GM23338 (cell line): ENCODE results near the gene TPPP3. TPM values are rescaled to one million over a fixed set of nuclear protein-coding genes. Genes with fewer than 3 reads are reported as not detected.

Experiments used
- CREB1 ChIP-seq: fragments of 250-450 bp; sonication (Bioruptor Pico); IDR thresholded peaks from 2 replicates; pipeline ENCODE4 v1.5.0; 2020; ENCODE audit warnings: low read depth, mild to moderate bottlenecking, moderate library complexity
- CTCF ChIP-seq, 2 experiments: fragments of 200-600 bp in 1 of 2; sonication (generic) in 1 of 2; conservative IDR thresholded peaks; 2 replicates each; pipeline versions ENCODE4 v1.5.1 to v1.6.1; 2016 to 2017; ENCODE audit warnings: antibody characterized with exemption in 2 of 2, low read depth in 2 of 2, mild to moderate bottlenecking in 2 of 2, moderate library complexity in 1 of 2
- ETS1 ChIP-seq: IDR thresholded peaks from 2 replicates; pipeline ENCODE4 v1.6.1; 2016; ENCODE audit warnings: antibody characterized with exemption
- EZH2phosphoT487 ChIP-seq: fragments of 200-600 bp; sonication (generic); IDR thresholded peaks from one replicate; pipeline ENCODE4 v1.8.1; 2018; ENCODE audit warnings: antibody characterized with exemption; ENCODE audit not compliant: unreplicated experiment
- JUNB ChIP-seq: IDR thresholded peaks from one replicate; pipeline ENCODE4 v1.6.1; 2016; ENCODE audit warnings: antibody characterized with exemption; ENCODE audit not compliant: unreplicated experiment
- NANOG ChIP-seq: IDR thresholded peaks from 2 replicates; pipeline ENCODE4 v1.6.1; 2016; ENCODE audit warnings: antibody characterized with exemption, borderline replicate concordance
- POLR2AphosphoS5 ChIP-seq: IDR thresholded peaks from 2 replicates; pipeline ENCODE4 v1.6.1; 2016; ENCODE audit warnings: antibody characterized with exemption, low read depth
- REST ChIP-seq: IDR thresholded peaks from one replicate; pipeline ENCODE4 v1.6.1; 2018; ENCODE audit warnings: antibody characterized with exemption; ENCODE audit not compliant: unreplicated experiment
- STAT1 ChIP-seq: IDR thresholded peaks from one replicate; pipeline ENCODE4 v1.6.1; 2016; ENCODE audit warnings: antibody characterized with exemption; ENCODE audit not compliant: unreplicated experiment
- ZNF462 ChIP-seq: fragments of 250-450 bp; sonication (Bioruptor Pico); IDR thresholded peaks from 2 replicates; pipeline ENCODE4 v1.5.0; 2020; ENCODE audit warnings: mild to moderate bottlenecking, moderate library complexity
- polyA plus RNA-seq: library from polyadenylated mRNA; unstranded; fragments of >200 nt; fragmentation: Nextera tagmentation; extraction: Ambion mirVana; gene quantifications from 2 replicates; pipeline ENCODE4 v1.2.1, GENCODE V29; 2016
- total RNA-seq: library from RNA; depleted of rRNA; stranded (reverse); fragments of >200 nt; shearing (Covaris generic); gene quantifications from 2 replicates; pipeline ENCODE4 v1.2.3, GENCODE V29; 2014

Gene TPPP3
- total and polyA plus RNA-seq, 2 experiments from 2014 or later: 0.26 to 0.28 TPM

DNA sequence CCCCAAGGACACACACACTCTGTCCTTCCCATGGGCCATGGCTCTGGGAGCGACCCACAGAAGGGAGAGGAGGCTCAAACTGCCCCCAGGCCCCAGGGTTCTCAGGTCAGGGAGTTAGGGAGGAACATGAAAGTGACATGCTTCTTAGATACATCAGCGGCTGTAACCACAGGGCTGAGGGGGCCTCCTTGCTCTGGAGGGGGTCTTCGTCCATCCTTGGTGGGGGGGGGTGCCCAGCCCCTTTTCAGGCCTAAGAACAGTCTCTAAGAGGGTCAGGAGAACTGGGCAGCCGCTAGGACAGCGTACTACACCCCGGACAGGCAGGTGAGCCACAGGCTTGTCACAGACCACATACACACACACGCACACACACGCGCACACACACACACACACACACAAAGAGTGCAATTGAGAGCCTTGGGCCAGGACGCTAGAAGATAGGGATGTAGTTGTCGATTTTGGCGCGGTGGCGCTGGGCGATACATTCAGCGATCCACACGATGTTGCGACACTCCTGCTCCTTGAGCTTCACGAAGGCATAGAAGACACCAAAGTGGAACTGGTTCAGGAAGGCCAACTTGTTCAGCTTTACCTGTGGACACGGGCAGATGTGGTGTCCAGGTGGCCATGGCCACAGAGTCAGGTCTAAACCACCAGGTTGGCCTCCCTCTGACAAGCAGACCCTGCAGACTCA lies 44.9 kb upstream of the TPPP3 start (continued):
- no peak for TF ChIP-seq ZNF462 (CRISPR knock-in tag)
- TF ChIP-seq EZH2phosphoT487: no peak
- TF ChIP-seq CREB1: no peak
- no peak for TF ChIP-seq POLR2AphosphoS5
- no peak for TF ChIP-seq CTCF (conservative IDR thresholded peaks at IDR 0.05; ENCODE audit: low read depth in 2 of 2)
- TF ChIP-seq NANOG: no peak
- no peak for TF ChIP-seq REST
- TF ChIP-seq ETS1: no peak
- TF ChIP-seq STAT1: no peak
- no peak for TF ChIP-seq JUNB
